ENCODE results near the gene FBXL15. TPM values are rescaled to one million over a fixed set of nuclear protein-coding genes. Genes with fewer than 3 reads are reported as not detected.
A peak's percentile ranks its signal among the peaks of the same experiment; 100 is the strongest.
"Not testable (repeated sequence)": the region's sequence is repeated elsewhere in the genome, so short reads cannot be mapped to it uniquely, and the experiment has no call there.

Gene FBXL15
- polyA plus RNA-seq, 3 donors from 2014 or later = 39.5 to 43.9 (median 39.7) TPM

DNA sequence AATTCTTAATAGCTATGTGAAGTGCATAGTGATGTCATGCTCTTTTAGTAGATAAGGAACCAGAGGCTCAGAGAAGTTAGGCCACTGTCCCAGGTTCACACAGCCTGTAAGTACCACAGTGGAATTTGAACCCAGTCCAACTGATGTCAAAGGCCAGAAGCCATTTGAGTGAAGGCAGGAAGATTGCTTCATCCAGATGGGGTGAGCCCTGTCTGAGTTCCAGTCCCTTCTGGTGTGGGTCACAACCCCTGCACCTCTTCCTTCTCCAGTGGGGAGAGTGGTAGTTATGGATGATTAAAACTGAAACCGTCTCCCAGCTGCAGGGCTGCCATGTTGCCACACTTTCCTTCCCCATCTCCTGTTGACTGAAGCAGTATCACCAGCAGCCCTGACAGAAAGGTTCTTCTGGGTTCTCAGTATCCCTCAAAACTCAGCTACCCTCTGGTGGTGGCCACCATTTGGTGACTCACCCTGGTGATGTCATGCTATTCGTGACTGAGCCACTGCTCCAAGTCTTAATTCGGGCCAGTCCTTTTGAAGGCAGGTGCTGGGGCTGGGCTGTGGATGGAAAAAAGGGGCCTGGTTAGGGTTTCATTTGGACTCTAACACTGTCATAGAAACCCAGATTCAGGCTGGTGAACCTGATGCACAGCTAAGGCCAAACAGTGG is 32.2 kb downstream of the FBXL15 start:
- Mint-ChIP-seq H3K4me1 (peaks cover 21 to 26% of the 10 kb centered on the region in 2 donors), H3K4me3 (peak overlapping the region in 3 of 5 donors; percentile 34 to 83 (median 55)), H3K27me3 (ENCODE audit: low read depth in 3 of 3) (peaks cover 0 to 7% (median 3%) of the 10 kb centered on the region in 3 donors), H3K9me3 (no peaks in the 10 kb centered on the region), H3K36me3 (no peaks in the 10 kb centered on the region), H3K27ac (peak overlapping the region; percentile 18 to 81 (median 52))
- DNase-seq = no peak

DNA sequence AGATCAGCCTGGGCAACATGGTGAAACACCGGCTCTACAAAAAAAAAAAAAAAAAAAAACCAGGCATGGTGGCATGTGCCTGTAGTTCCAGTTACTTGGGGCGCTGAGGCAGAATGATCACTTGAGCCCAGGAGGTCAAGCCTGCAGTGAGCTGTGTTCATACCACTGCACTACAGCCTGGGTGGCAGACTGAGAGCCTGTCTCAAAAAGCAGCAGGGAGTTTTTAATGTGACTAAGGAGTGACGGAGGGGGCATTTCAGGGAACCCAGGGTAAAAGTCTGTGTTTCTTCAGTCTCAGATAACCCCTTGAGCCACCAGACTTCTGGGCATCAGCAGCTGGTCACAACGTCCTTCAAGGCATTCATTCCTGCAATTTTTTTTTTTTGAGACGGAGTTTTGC is 32.9 kb downstream of the FBXL15 start:
- Mint-ChIP-seq H3K36me3 (no peaks in the 10 kb centered on the region), H3K27ac (peak overlapping the region in 2 of 6 donors; percentile 81 to 85), H3K27me3 (ENCODE audit: low read depth in 3 of 3) (peaks cover 0 to 7% (median 5%) of the 10 kb centered on the region in 3 donors), H3K9me3 (no peaks in the 10 kb centered on the region), H3K4me1 (peaks cover 21 to 26% of the 10 kb centered on the region in 2 donors), H3K4me3 (no peak overlapping the region)
- DNase-seq = no peak

DNA sequence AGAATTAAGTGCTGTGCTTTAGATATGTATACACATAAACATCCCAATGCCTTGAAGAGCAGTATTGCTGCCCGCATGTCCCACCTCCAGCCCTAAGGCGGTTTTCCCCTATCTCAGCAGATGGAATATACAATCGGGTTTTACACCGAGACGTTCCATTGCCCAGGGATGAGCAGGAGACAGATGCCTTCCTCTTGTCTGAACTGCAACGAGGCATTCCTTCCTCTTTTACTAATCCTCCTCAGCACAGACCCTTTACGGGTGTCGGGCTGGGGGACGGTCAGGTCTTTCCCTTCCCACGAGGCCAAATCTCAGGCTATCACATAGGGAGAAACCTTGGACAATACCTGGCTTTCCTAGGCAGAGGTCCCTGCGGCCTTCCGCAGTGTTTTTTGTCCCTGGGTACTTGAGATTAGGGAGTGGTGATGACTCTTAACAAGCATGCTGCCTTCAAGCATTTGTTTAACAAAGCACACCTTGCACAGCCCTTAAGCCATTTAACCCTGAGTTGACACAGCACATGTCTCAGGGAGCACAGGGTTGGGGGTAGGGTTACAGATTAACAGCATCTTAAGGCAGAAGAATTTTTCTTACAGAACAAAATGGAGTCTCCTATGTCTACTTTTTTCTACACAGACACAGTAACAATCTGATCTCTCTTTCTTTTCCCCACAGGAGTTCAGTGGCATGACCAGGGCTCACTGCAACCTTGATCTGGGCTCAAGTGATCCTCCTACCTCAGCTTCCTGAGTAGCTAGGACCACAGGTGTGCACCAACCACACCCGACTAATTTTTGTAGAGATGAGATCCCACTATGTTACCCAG is 34.2 kb downstream of the FBXL15 start:
- not testable (repeated sequence) for H3K27me3 Mint-ChIP-seq (ENCODE audit: low read depth in 3 of 3); DNase-seq; H3K4me3 Mint-ChIP-seq; H3K36me3 Mint-ChIP-seq; H3K9me3 Mint-ChIP-seq
- peaks cover 15 to 16% of the 10 kb centered on the region in 2 donors for H3K4me1 Mint-ChIP-seq
- H3K27ac Mint-ChIP-seq = peak overlapping the region in 1 of 6 donors; percentile 30

DNA sequence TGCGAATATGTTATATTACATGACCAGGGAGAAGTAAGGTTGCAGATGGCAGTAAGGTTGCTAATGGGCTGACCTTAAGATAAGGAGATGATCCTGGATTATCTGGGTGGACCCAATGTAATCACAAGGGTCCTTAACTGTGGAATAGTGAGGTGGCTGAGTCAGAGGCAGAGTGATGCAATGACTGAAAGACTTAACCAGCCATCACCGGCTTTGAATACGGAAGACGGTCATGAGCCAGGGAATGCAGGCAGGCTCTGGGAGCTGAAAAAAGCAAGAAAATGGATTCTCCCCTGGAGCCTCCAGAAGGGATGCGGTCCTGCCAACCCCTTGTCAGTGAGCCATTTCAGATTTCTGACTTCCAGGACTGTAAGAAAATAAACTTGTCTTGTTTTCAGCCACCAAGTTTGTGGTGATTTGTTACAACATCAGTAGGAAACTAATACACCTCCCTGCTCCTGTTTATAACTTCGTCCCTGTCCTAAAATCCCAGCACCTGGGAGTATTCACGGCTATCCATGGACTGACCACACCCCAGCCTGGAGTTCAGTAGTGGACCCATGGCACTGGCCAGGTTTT is 35.3 kb downstream of the FBXL15 start:
- H3K27ac Mint-ChIP-seq = peak overlapping the region in 2 of 6 donors; percentile 16 to 79
- no peak overlapping the region for H3K4me3 Mint-ChIP-seq
- H3K36me3 Mint-ChIP-seq = no peaks in the 10 kb centered on the region
- H3K4me1 Mint-ChIP-seq = peaks cover 20 to 21% of the 10 kb centered on the region in 2 donors
- no peaks in the 10 kb centered on the region for H3K9me3 Mint-ChIP-seq
- DNase-seq = no peak
- H3K27me3 Mint-ChIP-seq (ENCODE audit: low read depth in 3 of 3) = peaks cover 0 to 1% (median 0%) of the 10 kb centered on the region in 3 donors

GRCh38 chr10:102457591-102458150 is 37.0 kb downstream of the FBXL15 start:
- DNase-seq = no peak
- Mint-ChIP-seq H3K9me3 (no peaks in the 10 kb centered on the region), H3K36me3 (no peaks in the 10 kb centered on the region), H3K4me3 (no peak overlapping the region), H3K4me1 (peaks cover 28 to 29% of the 10 kb centered on the region in 2 donors), H3K27me3 (ENCODE audit: low read depth in 3 of 3) (peaks cover 0 to 4% (median 3%) of the 10 kb centered on the region in 3 donors), H3K27ac (peak overlapping the region in 3 of 6 donors; percentile 24 to 72 (median 32))

DNA sequence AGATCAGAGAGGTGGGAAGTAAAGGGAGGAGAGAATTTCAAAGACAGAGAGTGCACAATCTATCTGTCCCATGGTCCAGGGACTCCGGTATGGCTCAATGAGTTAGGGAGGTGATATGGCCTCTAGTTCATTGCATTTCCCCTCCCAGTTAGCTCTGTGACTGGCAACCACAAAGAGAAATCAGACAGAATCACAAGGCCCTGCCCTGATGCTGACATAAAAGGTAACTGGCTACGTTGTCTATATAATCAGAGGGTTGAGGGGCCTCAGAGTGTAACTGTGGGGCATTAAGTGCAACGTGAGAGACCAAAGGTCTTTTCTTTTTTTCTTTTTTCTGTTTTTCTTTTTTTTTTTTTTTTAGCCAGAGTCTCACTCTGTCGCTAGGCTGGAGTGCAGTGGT is 38.0 kb downstream of the FBXL15 start:
- Mint-ChIP-seq H3K4me3 (no peak overlapping the region), H3K27me3 (ENCODE audit: low read depth in 3 of 3) (peaks cover 0 to 4% (median 4%) of the 10 kb centered on the region in 3 donors), H3K4me1 (peaks cover 26% of the 10 kb centered on the region in 2 donors), H3K36me3 (peaks cover 0 to 2% (median 0%) of the 10 kb centered on the region in 3 donors), H3K9me3 (no peaks in the 10 kb centered on the region), H3K27ac (no peak overlapping the region)
- no peak for DNase-seq

DNA sequence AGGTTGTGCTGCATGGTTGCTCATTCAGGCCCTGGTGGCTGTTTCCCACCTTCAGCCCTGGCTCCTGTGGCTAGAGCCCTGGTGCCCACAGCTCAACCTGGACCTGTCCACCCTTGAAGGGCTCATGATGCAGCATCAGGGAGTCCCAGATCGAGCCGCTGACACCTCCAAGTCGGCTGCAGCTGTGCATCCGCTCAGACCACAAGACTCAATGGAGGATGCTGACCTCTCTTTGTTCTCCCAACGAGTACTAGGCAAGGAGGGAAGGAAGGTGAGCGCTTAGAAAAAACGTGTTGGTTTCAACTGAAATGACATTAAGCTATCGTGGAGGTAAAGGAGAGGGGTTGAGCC is 40.2 kb downstream of the FBXL15 start:
- H3K9me3 Mint-ChIP-seq = no peaks in the 10 kb centered on the region
- peak overlapping the region; percentile 69 to 88 (median 72) for H3K27ac Mint-ChIP-seq
- H3K27me3 Mint-ChIP-seq (ENCODE audit: low read depth in 3 of 3) = peaks cover 0 to 4% (median 4%) of the 10 kb centered on the region in 3 donors
- DNase-seq = no peak
- H3K36me3 Mint-ChIP-seq = peaks cover 0 to 4% (median 0%) of the 10 kb centered on the region in 3 donors
- H3K4me3 Mint-ChIP-seq = peak overlapping the region; percentile 83 to 94 (median 91)
- peaks cover 26% of the 10 kb centered on the region in 2 donors for H3K4me1 Mint-ChIP-seq

DNA sequence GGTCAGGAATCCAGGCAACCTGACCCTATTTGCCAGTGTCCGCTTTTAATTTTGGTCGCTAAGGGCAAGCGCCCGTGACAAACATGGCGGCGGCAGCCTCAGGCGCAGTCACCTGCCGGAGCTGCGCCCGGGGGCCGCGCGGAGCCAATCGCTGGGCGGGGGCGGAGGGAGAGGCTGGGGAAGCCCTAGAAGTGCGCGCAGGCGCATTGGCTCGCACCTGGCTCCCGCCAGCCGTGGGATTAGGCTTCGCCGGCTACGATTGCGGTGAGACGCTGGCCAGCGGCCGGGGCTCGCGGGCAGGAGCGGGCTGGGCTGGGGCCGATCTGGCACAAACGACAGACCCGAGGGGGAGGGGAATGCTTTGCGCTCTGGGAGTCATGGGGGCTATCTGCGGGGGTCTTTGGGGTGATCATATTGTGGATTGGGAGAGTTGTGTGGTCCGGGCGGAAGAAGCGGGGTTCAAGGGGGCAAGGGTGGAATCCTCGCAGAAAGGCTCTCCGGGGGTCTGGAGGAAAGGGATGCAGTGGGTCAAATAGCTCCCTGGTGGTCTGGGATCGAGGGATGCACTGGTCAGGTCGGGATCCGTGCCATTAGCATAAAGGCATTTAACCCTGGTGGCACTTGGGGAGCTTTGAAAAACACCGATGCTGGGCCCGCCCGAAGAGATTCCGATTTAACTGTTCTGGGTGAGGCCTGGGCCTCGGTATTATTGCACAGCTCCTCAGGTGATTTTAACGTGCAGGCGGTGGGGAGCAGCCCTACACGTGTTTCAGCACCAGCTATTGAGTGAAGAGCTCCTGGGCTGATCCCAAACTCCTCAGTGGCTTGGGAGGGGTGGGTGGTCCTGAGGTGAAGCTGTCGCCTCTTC is 40.8 kb downstream of the FBXL15 start:
- peak; percentile 88 to 89 (median 89) for DNase-seq
- Mint-ChIP-seq H3K27me3 (ENCODE audit: low read depth in 3 of 3) (peaks cover 0 to 4% (median 4%) of the 10 kb centered on the region in 3 donors), H3K27ac (peak overlapping the region; percentile 70 to 88 (median 86)), H3K36me3 (peaks cover 0 to 4% (median 0%) of the 10 kb centered on the region in 3 donors), H3K4me3 (peak overlapping the region; percentile 83 to 94 (median 91)), H3K4me1 (peaks cover 26% of the 10 kb centered on the region in 2 donors), H3K9me3 (no peaks in the 10 kb centered on the region)

DNA sequence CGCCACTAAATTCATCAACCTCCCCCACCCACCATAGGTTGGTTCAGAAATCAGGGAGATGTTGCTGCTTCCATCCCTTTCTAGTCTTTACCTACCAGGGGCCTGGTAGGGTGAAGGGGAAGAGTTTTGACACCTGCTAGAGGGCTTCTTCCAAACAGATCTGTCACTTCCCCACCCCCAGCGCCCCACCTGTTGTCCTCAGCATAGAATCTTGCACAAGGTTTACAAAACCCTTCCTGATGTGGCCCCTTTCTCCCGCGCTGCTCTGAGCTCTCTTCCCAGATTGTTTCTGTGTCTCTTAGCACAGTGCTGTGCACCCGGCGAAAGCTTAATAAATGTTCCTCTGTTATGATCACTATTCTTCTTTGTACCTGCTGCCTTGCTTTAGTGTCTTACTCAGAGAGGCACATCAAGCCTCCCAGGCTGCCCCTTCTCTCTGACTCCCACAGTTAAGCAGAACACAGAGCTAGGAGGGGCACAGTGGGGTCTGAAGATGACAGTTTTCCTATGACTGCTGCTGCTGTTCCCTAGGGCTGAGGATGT is 41.9 kb downstream of the FBXL15 start:
- peaks cover 26% of the 10 kb centered on the region in 2 donors for H3K4me1 Mint-ChIP-seq
- H3K27me3 Mint-ChIP-seq (ENCODE audit: low read depth in 3 of 3) = peaks cover 0 to 6% (median 4%) of the 10 kb centered on the region in 3 donors
- peak overlapping the region; percentile 44 to 94 (median 88) for H3K4me3 Mint-ChIP-seq
- peak overlapping the region in 4 of 6 donors; percentile 31 to 60 (median 42) for H3K27ac Mint-ChIP-seq
- peaks cover 0 to 4% (median 0%) of the 10 kb centered on the region in 3 donors for H3K36me3 Mint-ChIP-seq
- no peak for DNase-seq
- no peaks in the 10 kb centered on the region for H3K9me3 Mint-ChIP-seq

DNA sequence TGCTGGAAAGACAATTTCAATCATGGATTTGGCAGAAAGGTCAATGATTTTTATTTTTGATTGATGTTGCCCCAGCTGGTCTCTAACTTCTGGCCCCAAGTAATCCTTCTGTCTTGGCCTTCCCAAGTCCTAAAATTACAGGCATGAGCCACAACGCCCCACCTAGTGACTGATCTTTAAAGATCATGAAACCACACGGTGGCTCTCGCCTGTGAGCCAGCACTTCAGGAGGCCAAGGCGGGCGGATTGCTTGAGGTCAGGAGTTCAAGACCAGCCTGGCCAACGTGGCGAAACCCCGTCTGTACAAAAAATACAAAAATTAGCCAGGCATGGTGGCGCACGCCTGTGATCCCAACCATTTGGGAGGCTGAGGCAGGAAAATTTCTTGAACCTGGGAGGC is 43.3 kb downstream of the FBXL15 start:
- Mint-ChIP-seq H3K27me3 (ENCODE audit: low read depth in 3 of 3) (peaks cover 0 to 5% (median 4%) of the 10 kb centered on the region in 3 donors), H3K27ac (no peak overlapping the region), H3K4me3 (peak overlapping the region in 1 of 5 donors; percentile 33), H3K36me3 (peaks cover under 1 to 4% (median 4%) of the 10 kb centered on the region in 3 donors), H3K9me3 (no peaks in the 10 kb centered on the region), H3K4me1 (peaks cover 26% of the 10 kb centered on the region in 2 donors)
- DNase-seq = no peak

DNA sequence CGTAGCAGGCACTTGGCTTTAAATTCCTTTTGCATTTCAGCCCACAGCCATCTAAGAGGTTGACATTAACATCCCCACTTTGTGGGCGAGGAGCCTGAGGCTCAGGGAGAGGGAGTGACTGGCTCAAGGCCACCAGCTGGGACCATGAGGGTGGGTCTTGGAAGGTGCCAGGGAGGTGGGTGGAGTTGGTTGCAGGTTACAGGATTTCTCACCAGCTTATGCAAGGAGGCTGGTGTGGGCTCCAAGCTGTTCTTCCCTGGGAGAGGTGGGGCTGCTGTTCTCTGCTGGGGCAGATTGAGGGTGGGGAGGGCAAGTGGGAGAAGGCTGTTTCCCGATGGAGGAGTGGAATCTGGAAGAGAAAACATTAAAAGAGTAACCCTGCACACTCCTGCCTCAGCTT is 44.8 kb downstream of the FBXL15 start:
- peaks cover 4 to 5% (median 4%) of the 10 kb centered on the region in 3 donors for H3K36me3 Mint-ChIP-seq
- peaks cover 23 to 26% of the 10 kb centered on the region in 2 donors for H3K4me1 Mint-ChIP-seq
- no peak overlapping the region for H3K27ac Mint-ChIP-seq
- DNase-seq = no peak
- H3K9me3 Mint-ChIP-seq = no peaks in the 10 kb centered on the region
- no peak overlapping the region for H3K4me3 Mint-ChIP-seq
- H3K27me3 Mint-ChIP-seq (ENCODE audit: low read depth in 3 of 3) = peaks cover 0 to 5% (median 4%) of the 10 kb centered on the region in 3 donors

DNA sequence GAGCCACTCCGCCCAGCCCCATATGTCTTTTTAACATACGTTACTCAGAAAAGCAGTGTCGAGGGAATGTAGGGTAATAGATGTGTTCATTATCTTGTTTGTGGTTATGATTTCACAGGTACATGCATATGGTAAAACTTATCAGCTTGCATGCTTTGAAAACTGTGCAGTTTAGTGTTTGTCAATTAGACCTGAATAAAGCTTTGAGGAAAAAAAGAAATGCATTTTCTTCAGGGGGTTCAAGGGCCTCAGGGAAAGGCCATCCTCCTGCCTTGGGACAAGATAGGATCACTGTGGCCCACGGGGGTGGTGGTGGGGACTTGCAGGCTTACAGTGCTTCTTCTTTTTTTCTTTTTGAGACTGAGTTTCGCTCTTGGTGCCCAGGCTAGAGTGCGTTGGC is 46.7 kb downstream of the FBXL15 start:
- Mint-ChIP-seq H3K4me3 (no peak overlapping the region), H3K27ac (no peak overlapping the region), H3K27me3 (ENCODE audit: low read depth in 3 of 3) (peaks cover 0 to 5% (median 3%) of the 10 kb centered on the region in 3 donors), H3K4me1 (peaks cover 5 to 7% of the 10 kb centered on the region in 2 donors), H3K36me3 (peaks cover 4 to 5% (median 4%) of the 10 kb centered on the region in 3 donors), H3K9me3 (no peaks in the 10 kb centered on the region)
- DNase-seq = no peak

Measured in immature natural killer cell (primary cell).